K562 (cell line): Measurements from ENCODE around the gene FRMD4A. TPM values are rescaled to one million over a fixed set of nuclear protein-coding genes. Genes with fewer than 3 reads are reported as not detected.
A peak's percentile ranks its signal among the peaks of the same experiment; 100 is the strongest.

Source experiments
- ATAC-seq: fragments of 200-7000 bp; cut with Tn5 transposase; 3 replicates; pipeline ENCODE4 v1.9.1; 2020; ENCODE audit warnings: moderate library complexity
- BruUV-seq: library from RNA; stranded (reverse); fragments of 400-500 nt; replicated peaks from 2 replicates; lab custom pipeline; 2021; lab: Mats Ljungman, UMichigan
- CTCF ChIA-PET: fragments of 300-600 bp; formaldehyde crosslinking; extraction: SDS; loops from one replicate; lab custom pipeline; 2021; ENCODE audit warnings: low intra/inter-chr PET ratio; lab: Yijun Ruan, JAX
- POLR2A ChIA-PET: fragments of 300-600, 350-650 bp; sonication (Branson Sonifier 250); formaldehyde crosslinking; extraction: SDS; loops from one replicate; lab custom pipeline; 2021; ENCODE audit warnings: antibody characterized with exemption, inconsistent platforms; lab: Yijun Ruan, JAX
- DNase-seq, 4 experiments: peaks; one replicate each; pipeline versions ENCODE4 v3.0.0 to v3.0.0-alpha.2; 2011 to 2018; ENCODE audit warnings: low spot score in 3 of 4, mixed read lengths in 3 of 4; ENCODE audit errors: extremely low read depth in 1 of 4
- FAIRE-seq: peaks from 2 replicates; lab custom pipeline; 2011; peaks lifted over from hg19 to GRCh38; lab: Jason Lieb, UNC
- H2AFZ ChIP-seq: 2 replicates; pipeline ENCODE4 v1.6.0; 2011; ENCODE audit warnings: low read depth, low read length, control low read depth, inconsistent platforms
- H3K27ac ChIP-seq: fragments of 200-600 bp; 3 replicates; pipeline ENCODE4 v1.8.0; 2011; ENCODE audit warnings: low read depth, mild to moderate bottlenecking, control low read depth, inconsistent platforms, low read length, moderate library complexity, mixed read lengths; ENCODE audit errors: extremely low read depth
- H3K27me3 ChIP-seq, 2 experiments: fragments of 300-600 bp in 1 of 2; 2 replicates in 1 of 2; 3 replicates in 1 of 2; pipeline versions ENCODE4 v1.6.0 to v1.8.0; 2011; ENCODE audit warnings: inconsistent platforms in 2 of 2, low read length in 2 of 2, mild to moderate bottlenecking in 1 of 2, mixed read lengths in 1 of 2, moderate library complexity in 1 of 2; ENCODE audit not compliant: control insufficient read depth in 2 of 2, insufficient read depth in 2 of 2
- H3K36me3 ChIP-seq: fragments of 300-600 bp; 3 replicates; pipeline ENCODE4 v1.8.0; 2011; ENCODE audit warnings: mild to moderate bottlenecking, low read length, inconsistent platforms; ENCODE audit not compliant: control insufficient read depth, insufficient read depth
- H3K4me1 ChIP-seq, 2 experiments: fragments of 200-600 bp in 1 of 2; replicated peaks in 1 of 2; 2 replicates in 1 of 2; 3 replicates in 1 of 2; pipeline versions ENCODE4 v1.5.1 to v1.8.0; 2011; ENCODE audit warnings: inconsistent platforms in 2 of 2, low read length in 2 of 2, mild to moderate bottlenecking in 1 of 2, mixed read lengths in 1 of 2, moderate library complexity in 1 of 2; ENCODE audit not compliant: control insufficient read depth in 2 of 2, insufficient read depth in 2 of 2
- H3K4me2 ChIP-seq: 2 replicates; pipeline ENCODE4 v1.6.1; 2011; ENCODE audit warnings: low read length, control low read depth, inconsistent platforms, mixed read lengths; ENCODE audit not compliant: insufficient read depth
- H3K4me3 ChIP-seq: fragments of 200-600 bp; sonication (generic), shearing (Covaris generic); 2 replicates; pipeline ENCODE4 v1.5.1; 2016; ENCODE audit warnings: control low read depth, inconsistent platforms
- H3K79me2 ChIP-seq: fragments of 200-600 bp; 3 replicates; pipeline ENCODE4 v1.8.0; 2011; ENCODE audit warnings: low read length, inconsistent platforms; ENCODE audit not compliant: control insufficient read depth, insufficient read depth
- H3K9ac ChIP-seq, 2 experiments: 2 replicates each; pipeline versions ENCODE4 v1.6.0 to v1.6.1; 2011; ENCODE audit warnings: low read depth in 2 of 2, low read length in 2 of 2, control low read depth in 1 of 2, inconsistent platforms in 1 of 2, mild to moderate bottlenecking in 1 of 2, mixed read lengths in 1 of 2; ENCODE audit not compliant: insufficient read depth in 1 of 2
- H3K9me1 ChIP-seq: one replicate; pipeline ENCODE4 v1.6.0; 2011; ENCODE audit warnings: inconsistent platforms, mild to moderate bottlenecking, low read length, moderate library complexity; ENCODE audit not compliant: control insufficient read depth, insufficient read depth
- H3K9me3 ChIP-seq: replicated peaks from 2 replicates; pipeline ENCODE4 v1.5.1; 2011; ENCODE audit warnings: low read depth, low read length, inconsistent platforms; ENCODE audit not compliant: control insufficient read depth, insufficient read depth
- H4K20me1 ChIP-seq: replicated peaks from 2 replicates; pipeline ENCODE4 v1.6.1; 2011; ENCODE audit warnings: low read length, inconsistent platforms, mixed read lengths; ENCODE audit not compliant: control insufficient read depth, insufficient read depth
- BRF2 ChIP-seq: IDR thresholded peaks from 3 replicates; pipeline ENCODE4 v1.6.1; 2011; ENCODE audit warnings: borderline replicate concordance, mild to moderate bottlenecking; ENCODE audit not compliant: insufficient read length, insufficient read depth
- HOMEZ ChIP-seq: fragments of 250-450 bp; sonication (Bioruptor Pico); IDR thresholded peaks from 2 replicates; pipeline ENCODE4 v1.4.0; 2020; ENCODE audit warnings: mild to moderate bottlenecking, moderate library complexity
- MEIS2 ChIP-seq: fragments of 450-650 bp; IDR thresholded peaks from 2 replicates; pipeline ENCODE4 v1.6.1; 2014; ENCODE audit warnings: mild to moderate bottlenecking; ENCODE audit not compliant: partially characterized antibody
- WGBS: fragments of 100-300 bp; shearing (Covaris generic); methylation state at CpG from one replicate; pipeline ENCODE4 v1.1.6; 2016; ENCODE audit warnings: low coverage, mixed read lengths; ENCODE audit not compliant: insufficient coverage; ENCODE audit errors: missing lambda C conversion rate; 5-methylcytosine and 5-hydroxymethylcytosine counted together
- in situ Hi-C: fragments of 300-500 bp; cut with MboI; formaldehyde crosslinking; loops from 4 replicates; pipeline ENCODE4 v1.15.0; 2018; ENCODE audit warnings: inconsistent platforms, mixed read lengths
- intact Hi-C: fragments of 100-400 bp; cut with micrococcal nuclease; formaldehyde crosslinking; loops from 2 replicates; pipeline ENCODE4 v1.14.2; 2022
- polyA plus RNA-seq, 8 experiments: library from polyadenylated mRNA; depleted of rRNA in 4 of 8; stranded (reverse) in 5 of 8; unstranded in 3 of 8; fragments of >200 nt; fragmentation: Nextera tagmentation in 2 of 8; fragmentation: Illumina TruSeq in 1 of 8; extraction: Ambion mirVana in 2 of 8; extraction: Trizol in 1 of 8; gene quantifications; 2 replicates each; pipeline versions ENCODE4 v1.2.1 to v1.2.3, GENCODE V29; 2011 to 2014; ENCODE audit warnings: inconsistent platforms in 1 of 8, missing spikeins in 1 of 8
- total RNA-seq, 7 experiments: library from RNA; depleted of rRNA in 6 of 7; stranded (reverse); fragments of >200 nt in 6 of 7; fragmentation: Illumina TruSeq in 2 of 7; extraction: Trizol in 2 of 7; gene quantifications; 2 replicates each; pipeline versions ENCODE4 v1.2.1 to v1.2.3, GENCODE V29; 2011 to 2021; ENCODE audit warnings: low replicate concordance in 1 of 7

The FRMD4A gene
- total and polyA plus RNA-seq, 9 of the 15 experiments (the other 6 are each of a cell fraction or from before 2014, with no cell fraction given): 0.80 to 5.2 (median 3.0) TPM

GRCh38 chr10:13614530-13615332 lies 716.0 kb downstream of the FRMD4A start:
- intact Hi-C loops: no loop called here

More at GRCh38 chr10:13614530-13615332, 716.0 kb downstream of the FRMD4A start:
- FAIRE-seq (no peak), DNase-seq (no peak)
- WGBS: 83% methylated on average over 8 of the region's 8 CpGs
- in situ Hi-C loops: no loop called here
- CTCF ChIA-PET: interaction anchor here (1.2 kb wide), 1 partner anchor 163 kb away, joined by 4 read pairs; no protein-coding TSS in a partner anchor
- Histone ChIP-seq H4K20me1 (no peaks in the 10 kb centered on the region), H3K9ac (no peak overlapping the region), H3K9me1 (no peaks in the 10 kb centered on the region), H3K4me2 (no peak overlapping the region)
- BruUV-seq: no TSS peak
- peak; percentile 36 for TF ChIP-seq MEIS2
- no peak for TF ChIP-seq HOMEZ (CRISPR knock-in tag)
- TF ChIP-seq BRF2: no peak
- TF ChIP-seq, all 486 proteins: peak for 1
- Histone ChIP-seq H3K9me3 (no peaks in the 10 kb centered on the region), H3K36me3 (peaks cover 31% of the 10 kb centered on the region), H2AFZ (no peak overlapping the region), H3K4me1 (no peaks in the 10 kb centered on the region), H3K27me3 (no peaks in the 10 kb centered on the region), H3K27ac (no peak overlapping the region), H3K4me3 (no peak overlapping the region), H3K79me2 (no peaks in the 10 kb centered on the region)
- POLR2A ChIA-PET: interaction anchor here (1.4 kb wide), 1 partner anchor 12 kb away, joined by 3 read pairs; no protein-coding TSS in a partner anchor
- no peak for ATAC-seq
